HG02610 (cell line): ENCODE results near the gene RHNO1.

Experiments
- ATAC-seq: cut with Tn5 transposase; IDR thresholded peaks from one replicate; pipeline ENCODE4 v1.9.1; 2021; ENCODE audit warnings: mild to moderate bottlenecking, moderate library complexity; ENCODE audit not compliant: unreplicated experiment

RHNO1 gene

GRCh38 chr12:2900642-2901041 is 23.6 kb downstream of the RHNO1 start:
- ATAC-seq = no peak

GRCh38 chr12:2902272-2902880 is 25.4 kb downstream of the RHNO1 start:
- no peak for ATAC-seq

- no peak for ATAC-seq
Measured at GRCh38 chr12:2904260-2904659, 27.2 kb downstream of the RHNO1 start.

GRCh38 chr12:2912216-2912575 is 35.2 kb downstream of the RHNO1 start:
- ATAC-seq = no peak

GRCh38 chr12:2919249-2919648 is 42.2 kb downstream of the RHNO1 start:
- no peak for ATAC-seq

- no peak for ATAC-seq
Measured at GRCh38 chr12:2922329-2922728, 45.3 kb downstream of the RHNO1 start.

GRCh38 chr12:2923057-2923456 is 46.0 kb downstream of the RHNO1 start:
- no peak for ATAC-seq

- ATAC-seq = no peak
Measured at GRCh38 chr12:2924019-2924418, 47.0 kb downstream of the RHNO1 start.

GRCh38 chr12:2925322-2925995 is 48.4 kb downstream of the RHNO1 start:
- ATAC-seq = no peak

GRCh38 chr12:2930865-2931264 is 53.8 kb downstream of the RHNO1 start:
- no peak for ATAC-seq

GRCh38 chr12:2933586-2933985 is 56.6 kb downstream of the RHNO1 start:
- no peak for ATAC-seq

GRCh38 chr12:2934371-2934770 is 57.3 kb downstream of the RHNO1 start:
- ATAC-seq = no peak

- ATAC-seq = no peak
Measured at GRCh38 chr12:2936301-2936700, 59.3 kb downstream of the RHNO1 start.

- ATAC-seq = no peak
Measured at GRCh38 chr12:2937500-2937899, 60.5 kb downstream of the RHNO1 start.
